NCI-H1105 treated with DMSO at 0.1 percent for 48 hours (cell line): ENCODE results near the gene RCCD1.
"Not testable (repeated sequence)": the region's sequence is repeated elsewhere in the genome, so short reads cannot be mapped to it uniquely, and the experiment has no call there.

Experiments
- DNase-seq: peaks from one replicate; lab custom pipeline; 2025; lab: John Stamatoyannopoulos, UW

RCCD1 gene

DNA sequence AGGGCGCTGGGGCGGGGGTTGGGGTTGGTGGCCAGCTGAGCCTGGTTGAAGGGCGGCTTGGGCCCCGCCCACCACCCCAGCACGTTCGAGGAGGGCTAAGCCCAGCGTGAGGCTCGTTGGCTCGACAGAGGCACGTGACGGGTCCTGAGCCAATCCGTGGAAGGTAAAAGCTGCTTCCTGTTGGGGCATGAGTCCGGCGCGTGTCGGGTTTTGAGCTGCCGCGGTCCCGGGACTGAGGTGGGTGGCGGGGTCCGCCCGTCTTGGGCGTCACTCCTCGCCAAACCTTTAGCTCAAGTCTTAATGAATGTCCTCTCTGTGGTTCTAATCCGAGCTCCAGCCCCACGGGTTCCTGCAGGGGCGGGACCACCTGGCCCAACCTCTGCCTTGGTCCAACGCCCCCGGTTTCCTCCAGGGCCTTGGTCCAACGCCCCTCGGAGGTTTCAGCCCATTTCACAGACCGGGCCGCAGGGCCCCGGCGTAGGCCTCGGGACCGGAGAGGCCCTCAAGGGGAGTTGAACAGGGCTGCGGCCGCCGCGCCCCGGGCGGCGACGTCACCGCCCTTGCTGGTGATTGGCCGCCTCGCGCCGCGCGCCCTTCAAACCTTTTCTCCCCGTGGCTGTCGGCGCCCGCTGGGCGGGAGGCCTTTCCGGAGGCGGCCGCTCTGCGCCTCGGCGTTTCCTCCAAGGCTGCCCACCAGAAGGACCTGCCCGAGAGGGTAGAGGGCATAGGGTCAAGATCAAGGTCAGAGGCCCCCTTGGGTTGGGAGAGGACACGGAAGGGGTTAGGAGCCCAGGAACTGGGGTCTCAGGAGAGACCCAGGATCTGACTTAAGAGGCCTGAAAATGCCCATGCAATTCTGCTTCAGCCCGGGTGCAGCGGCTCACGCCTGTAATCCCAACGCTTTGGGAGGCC, at the start of gene RCCD1:
Gene RCCD1 (plus strand): TSS at position 173 of the 912 bp plus-strand sequence. CDS start 1,851 bp downstream, outside the sequence.
- peak; percentile 84 for DNase-seq

DNA sequence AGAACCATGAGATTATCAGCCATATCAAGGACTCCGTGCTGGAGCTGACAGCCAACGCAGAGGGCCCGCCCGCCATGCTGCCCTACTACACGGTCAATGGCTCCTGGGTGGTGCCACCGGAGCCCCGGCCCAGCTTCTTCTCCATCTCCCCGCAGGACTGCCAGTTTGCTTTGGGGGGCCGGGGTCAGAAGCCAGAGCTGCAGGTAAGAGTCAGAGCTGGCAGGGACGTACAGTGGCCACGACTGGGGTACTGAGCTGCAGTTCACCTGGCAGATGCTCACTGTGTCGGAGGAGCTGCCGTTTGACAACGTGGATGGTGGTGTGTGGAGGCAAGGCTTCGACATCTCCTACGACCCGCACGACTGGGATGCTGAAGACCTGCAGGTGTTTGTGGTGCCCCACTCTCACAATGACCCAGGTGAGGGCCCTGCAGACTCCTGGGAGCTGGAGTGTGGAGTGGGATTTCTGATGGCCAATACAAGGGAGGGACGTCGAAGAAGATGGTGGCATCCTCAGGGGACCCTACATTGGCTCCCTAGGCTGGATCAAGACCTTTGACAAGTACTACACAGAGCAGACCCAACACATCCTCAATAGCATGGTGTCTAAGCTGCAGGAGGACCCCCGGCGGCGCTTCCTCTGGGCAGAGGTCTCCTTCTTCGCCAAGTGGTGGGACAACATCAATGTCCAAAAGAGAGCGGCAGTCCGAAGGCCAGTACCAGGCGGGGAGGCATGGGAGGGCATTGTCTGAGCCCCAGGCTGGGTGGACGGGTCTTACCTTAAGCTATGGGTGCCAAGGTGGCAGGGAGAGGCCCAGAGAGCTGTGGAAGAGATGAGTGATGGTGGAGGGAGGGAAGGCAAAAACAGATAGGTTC, 49.1 kb upstream of the RCCD1 start:
- DNase-seq: no peak

GRCh38 chr15:90906181-90906849, 48.4 kb upstream of the RCCD1 start:
- DNase-seq: no peak

- DNase-seq: no peak
Measured at GRCh38 chr15:90907051-90907660, 47.5 kb upstream of the RCCD1 start.

DNA sequence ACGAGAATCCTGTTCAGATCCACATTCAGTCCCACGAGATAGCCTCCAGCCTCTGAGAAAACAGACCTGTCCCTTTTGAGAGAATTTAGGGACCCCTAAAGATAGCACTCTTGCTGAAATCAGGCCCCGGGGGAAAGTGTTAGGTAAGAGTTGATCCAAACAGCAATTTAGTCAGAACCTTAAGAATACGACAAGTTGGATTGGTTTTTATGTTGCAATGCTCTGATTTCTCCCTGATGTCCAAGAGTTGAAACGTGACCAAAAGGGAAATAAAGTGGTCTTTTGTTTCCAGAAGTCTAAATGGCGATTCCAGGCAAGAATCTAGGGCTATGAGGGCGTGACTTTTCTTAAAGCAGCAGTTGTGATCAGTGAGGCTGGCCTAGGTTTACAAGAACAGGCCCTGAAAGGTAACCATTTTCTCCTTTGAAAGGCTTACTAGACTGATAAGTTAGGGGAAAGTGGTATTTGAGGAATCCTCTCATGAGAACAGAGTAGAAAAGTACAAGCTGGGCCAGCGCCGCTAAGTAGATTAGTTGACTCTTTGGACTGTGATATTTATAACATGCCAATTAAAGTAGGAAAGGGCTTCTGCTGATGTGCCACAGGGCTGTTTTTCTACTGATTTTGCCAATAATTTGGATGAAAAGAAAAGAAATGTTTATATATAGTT, 46.7 kb upstream of the RCCD1 start:
- DNase-seq: no peak

GRCh38 chr15:90909449-90909848, 45.2 kb upstream of the RCCD1 start:
- not testable (repeated sequence) for DNase-seq

DNA sequence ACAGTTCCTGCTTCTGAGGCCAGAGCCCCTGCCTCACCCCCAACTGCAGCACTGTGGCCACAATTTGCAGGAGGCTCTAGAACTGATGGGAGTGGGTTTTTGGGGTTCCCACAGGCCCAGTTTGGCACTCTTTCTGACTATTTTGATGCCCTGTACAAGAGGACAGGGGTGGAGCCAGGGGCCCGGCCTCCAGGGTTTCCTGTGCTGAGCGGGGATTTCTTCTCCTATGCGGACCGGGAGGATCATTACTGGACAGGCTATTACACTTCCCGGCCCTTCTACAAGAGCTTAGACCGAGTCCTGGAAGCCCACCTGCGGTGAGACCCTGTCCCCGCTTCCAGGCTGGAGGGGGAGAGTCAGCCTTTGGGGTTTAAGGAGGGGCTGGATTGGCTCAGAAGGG, 44.7 kb upstream of the RCCD1 start:
- DNase-seq: no peak

DNA sequence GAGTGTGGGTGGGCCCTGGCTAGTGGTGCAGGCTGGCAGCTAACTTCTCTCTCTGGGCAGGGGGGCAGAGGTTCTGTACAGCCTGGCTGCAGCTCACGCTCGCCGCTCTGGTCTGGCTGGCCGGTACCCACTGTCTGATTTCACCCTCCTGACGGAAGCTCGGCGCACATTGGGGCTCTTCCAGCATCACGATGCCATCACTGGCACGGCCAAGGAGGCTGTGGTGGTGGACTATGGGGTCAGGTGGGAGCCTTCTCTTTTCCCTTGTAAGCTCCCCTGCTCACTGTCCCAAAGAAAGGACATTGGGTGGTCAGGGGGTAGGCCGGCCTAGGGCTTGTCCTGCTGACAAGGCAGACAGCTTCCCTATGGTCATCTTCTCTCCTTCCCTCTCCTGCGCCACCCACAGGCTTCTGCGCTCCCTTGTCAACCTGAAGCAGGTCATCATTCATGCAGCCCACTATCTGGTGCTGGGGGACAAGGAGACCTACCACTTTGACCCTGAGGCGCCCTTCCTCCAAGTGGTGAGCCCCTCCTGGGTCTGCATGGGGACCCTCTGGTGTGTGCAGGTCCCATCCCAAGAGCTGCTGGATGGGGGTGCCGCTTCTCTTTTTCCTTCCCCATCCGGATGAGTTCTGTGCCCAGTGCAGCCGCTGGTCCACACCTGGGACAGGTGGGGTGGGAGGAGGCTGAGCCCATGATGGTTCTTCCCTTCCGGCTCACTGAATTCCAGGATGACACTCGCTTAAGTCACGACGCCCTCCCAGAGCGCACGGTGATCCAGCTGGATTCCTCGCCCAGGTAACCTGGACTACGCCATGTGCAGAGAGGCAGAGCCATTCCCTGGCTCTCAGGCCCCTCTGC, 44.0 kb upstream of the RCCD1 start:
- DNase-seq: no peak

- no peak for DNase-seq
Measured at GRCh38 chr15:90911302-90911623, 43.4 kb upstream of the RCCD1 start.

- DNase-seq: no peak
Measured at GRCh38 chr15:90911906-90912769, 42.5 kb upstream of the RCCD1 start.

DNA sequence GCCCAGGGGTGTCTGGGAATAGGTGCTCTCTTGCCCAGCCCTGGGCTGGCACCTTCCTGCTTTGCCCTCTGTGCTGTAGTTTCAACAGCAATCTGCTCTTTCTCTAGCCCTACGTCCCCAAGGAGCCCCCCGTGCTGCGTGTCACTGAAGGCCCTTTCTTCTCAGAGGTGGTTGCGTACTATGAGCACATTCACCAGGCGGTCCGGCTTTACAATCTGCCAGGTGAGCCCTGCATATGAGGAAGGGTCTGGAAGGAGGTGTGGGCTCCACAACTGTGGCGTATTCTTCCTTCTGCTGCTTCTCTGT, 42.0 kb upstream of the RCCD1 start:
- no peak for DNase-seq

DNA sequence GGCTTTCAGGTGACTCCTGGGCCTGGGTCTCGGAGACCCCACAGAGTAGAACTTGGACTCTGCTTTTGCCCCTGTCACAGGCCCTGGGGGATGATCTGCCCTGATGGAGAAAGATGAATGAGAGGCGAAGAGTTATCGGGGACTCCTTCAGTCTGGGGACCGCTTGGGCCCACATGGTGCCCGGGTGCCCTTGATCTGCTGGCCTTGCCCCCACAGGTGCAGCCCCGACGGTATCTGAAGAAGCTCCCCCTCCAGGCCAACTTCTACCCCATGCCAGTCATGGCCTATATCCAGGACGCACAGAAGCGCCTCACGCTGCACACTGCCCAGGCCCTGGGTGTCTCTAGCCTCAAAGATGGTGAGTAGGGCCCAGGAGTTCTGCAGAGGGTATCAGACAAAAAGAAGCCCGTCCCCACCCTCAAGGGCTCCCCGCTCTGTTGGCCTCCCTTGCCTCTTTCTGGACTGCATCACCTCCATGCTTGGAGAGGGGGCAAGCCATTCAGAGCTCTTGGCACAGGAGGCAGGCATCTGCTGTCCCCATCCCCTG, 41.2 kb upstream of the RCCD1 start:
- no peak for DNase-seq

DNA sequence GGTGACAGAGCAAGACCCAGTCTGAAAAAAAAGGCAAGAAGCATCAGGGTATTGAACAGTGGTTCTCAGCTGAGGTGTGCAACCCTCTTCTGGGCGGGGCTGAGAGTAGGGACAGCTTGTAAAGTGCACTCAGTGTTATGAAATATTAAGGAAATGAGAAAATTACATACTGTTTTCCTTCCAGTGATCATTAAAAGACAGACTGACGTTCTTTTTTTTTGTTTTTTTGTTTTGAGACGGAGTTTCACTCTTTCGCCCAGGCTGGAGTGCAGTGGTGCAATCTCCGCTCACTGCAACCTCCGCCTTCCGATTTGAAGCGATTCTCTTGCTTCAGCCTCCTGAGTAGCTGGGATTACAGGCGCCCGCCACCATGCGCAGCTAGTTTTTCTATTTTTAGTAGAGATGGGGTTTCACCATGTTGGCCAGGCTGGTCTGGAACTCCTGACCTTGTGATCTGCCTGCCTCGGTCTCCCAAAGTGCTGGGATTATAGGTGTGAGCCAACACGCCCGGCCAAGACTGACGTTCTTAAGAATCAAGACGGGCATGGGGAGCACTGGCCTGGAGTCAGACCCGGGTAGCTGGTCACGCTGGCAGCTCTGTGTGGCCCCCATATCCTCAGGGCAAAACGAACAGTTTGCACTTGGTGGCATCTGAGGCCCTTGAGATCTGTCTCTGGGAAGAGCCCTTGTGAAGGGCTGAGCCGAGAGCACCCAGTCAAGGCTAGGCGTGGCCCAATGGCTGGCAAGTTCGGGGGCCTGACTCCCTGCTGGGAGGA, 40.2 kb upstream of the RCCD1 start:
- DNase-seq: no peak

- no peak for DNase-seq
Measured at GRCh38 chr15:90915216-90915807, 39.4 kb upstream of the RCCD1 start.

GRCh38 chr15:90915808-90916440, 38.8 kb upstream of the RCCD1 start:
- no peak for DNase-seq

GRCh38 chr15:90916461-90916860, 38.2 kb upstream of the RCCD1 start:
- DNase-seq: no peak

GRCh38 chr15:90917569-90917968, 37.1 kb upstream of the RCCD1 start:
- no peak for DNase-seq
